Lung (tissue), 12 donors: ENCODE measurements around the gene VSIG4. TPM values are rescaled to one million over a fixed set of nuclear protein-coding genes. Genes with fewer than 3 reads are reported as not detected.

Experiments used
- ATAC-seq: fragments of 200-7000 bp; cut with Tn5 transposase; one replicate; pipeline ENCODE4 v1.9.1; 2020; ENCODE audit warnings: moderate number of reproducible peaks; ENCODE audit not compliant: insufficient read depth, low FRiP score
- DNase-seq, 3 donors: peaks; one replicate each; pipeline ENCODE4 v3.0.0-alpha.2; 2013 to 2017
- H3K27ac ChIP-seq, 2 donors: one replicate each; pipeline ENCODE4 v1.5.1; 2013; ENCODE audit warnings: mild to moderate bottlenecking in 2 of 2, moderate library complexity in 2 of 2, control low read depth in 1 of 2, inconsistent platforms in 1 of 2, low read depth in 1 of 2, low read length in 1 of 2
- H3K27me3 ChIP-seq, 3 donors: one replicate each; pipeline ENCODE4 v1.5.1; 2013; ENCODE audit warnings: low read length in 2 of 3; ENCODE audit not compliant: control insufficient read depth in 3 of 3, insufficient read depth in 3 of 3
- H3K36me3 ChIP-seq, 4 donors: one replicate each; pipeline ENCODE4 v1.5.1; 2013; ENCODE audit warnings: low read length in 4 of 4, mild to moderate bottlenecking in 1 of 4, moderate library complexity in 1 of 4; ENCODE audit not compliant: control insufficient read depth in 4 of 4, insufficient read depth in 4 of 4
- H3K4me1 ChIP-seq, 5 donors: one replicate each; pipeline ENCODE4 v1.5.1; 2013; ENCODE audit warnings: low read length in 5 of 5, mild to moderate bottlenecking in 2 of 5, moderate library complexity in 1 of 5; ENCODE audit not compliant: control insufficient read depth in 5 of 5, insufficient read depth in 5 of 5
- H3K4me3 ChIP-seq: one replicate; pipeline ENCODE4 v1.5.1; 2013; ENCODE audit warnings: mild to moderate bottlenecking, control low read depth, moderate library complexity
- H3K9ac ChIP-seq, 2 donors: one replicate each; pipeline ENCODE4 v1.5.1; 2013; ENCODE audit warnings: low read length in 2 of 2, control low read depth in 1 of 2; ENCODE audit not compliant: insufficient read depth in 1 of 2
- H3K9me3 ChIP-seq, 4 donors: one replicate each; pipeline ENCODE4 v1.5.1; 2013; ENCODE audit warnings: low read length in 3 of 4, mild to moderate bottlenecking in 1 of 4, moderate library complexity in 1 of 4; ENCODE audit not compliant: control insufficient read depth in 4 of 4, insufficient read depth in 3 of 4
- CTCF ChIP-seq: IDR thresholded peaks from 2 replicates; pipeline ENCODE4 v1.5.1; 2012; ENCODE audit warnings: mild to moderate bottlenecking; ENCODE audit errors: control extremely low read depth, extremely low read depth
- WGBS, 2 donors: extraction: QIAGEN DNeasy Blood & Tissue Kit; methylation state at CpG; one replicate each; pipeline ENCODE4 v1.1.7; 2013; 5-methylcytosine and 5-hydroxymethylcytosine counted together
- polyA plus RNA-seq, 2 donors: library from polyadenylated mRNA; stranded (reverse); fragments of 200-250 nt; gene quantifications; one replicate each; pipeline ENCODE4 v1.2.1, GENCODE V29; 2013
- total RNA-seq, 2 donors: library from RNA; depleted of rRNA in 1 of 2; stranded (reverse); fragments of >200 nt in 1 of 2; gene quantifications; one replicate each; pipeline ENCODE4 v1.2.1, GENCODE V29; 2014 to 2021
- donor health status: control.
- donor health status: control.
- donor health status: Bipolar disorder and iron deficiency.
- donor health status: healthy.
- donor health status: DM: yes; HTN: yes; CAD: no.

Gene VSIG4
- total and polyA plus RNA-seq, 4 donors = 13.7 to 255 (median 154) TPM

- no peak overlapping the region for H3K4me3 ChIP-seq
- H3K9ac ChIP-seq = no peak overlapping the region
- peaks cover 0 to 2% (median 0%) of the 10 kb centered on the region in 4 donors for H3K9me3 ChIP-seq
- WGBS, 2 donors = 32 to 73% methylated on average over 2 of the region's 2 CpGs
- H3K27me3 ChIP-seq = no peaks in the 10 kb centered on the region
- H3K4me1 ChIP-seq = no peaks in the 10 kb centered on the region
- DNase-seq (no peak), ATAC-seq (no peak)
- no peak overlapping the region for H3K27ac ChIP-seq
- no peak for TF ChIP-seq CTCF
- H3K36me3 ChIP-seq = no peaks in the 10 kb centered on the region
Measured at GRCh38 chrX:66019974-66020373, 19.9 kb downstream of the VSIG4 start.

GRCh38 chrX:66019310-66019652 lies 20.6 kb downstream of the VSIG4 start:
- 62 to 73% methylated on average over 1 of the region's 1 CpG for WGBS, 2 donors
- Histone ChIP-seq H3K9me3 (peaks cover 0 to 2% (median 0%) of the 10 kb centered on the region in 4 donors), H3K4me3 (no peak overlapping the region), H3K27me3 (no peaks in the 10 kb centered on the region), H3K9ac (no peak overlapping the region), H3K27ac (no peak overlapping the region), H3K4me1 (no peaks in the 10 kb centered on the region), H3K36me3 (no peaks in the 10 kb centered on the region)
- DNase-seq (no peak), ATAC-seq (no peak)
- TF ChIP-seq CTCF = no peak

GRCh38 chrX:66018585-66019309 lies 21.1 kb downstream of the VSIG4 start:
- 41 to 71% methylated on average over 7 of the region's 7 CpGs for WGBS, 2 donors
- Histone ChIP-seq H3K4me3 (no peak overlapping the region), H3K9ac (no peak overlapping the region), H3K4me1 (no peaks in the 10 kb centered on the region), H3K27me3 (no peaks in the 10 kb centered on the region), H3K36me3 (no peaks in the 10 kb centered on the region), H3K9me3 (peaks cover 0 to 2% (median 0%) of the 10 kb centered on the region in 4 donors), H3K27ac (no peak overlapping the region)
- ATAC-seq = no peak
- DNase-seq = no peak
- TF ChIP-seq CTCF = no peak

- Histone ChIP-seq H3K4me3 (no peak overlapping the region), H3K27me3 (no peaks in the 10 kb centered on the region), H3K9me3 (no peaks in the 10 kb centered on the region), H3K9ac (no peak overlapping the region), H3K4me1 (no peaks in the 10 kb centered on the region), H3K27ac (no peak overlapping the region), H3K36me3 (no peaks in the 10 kb centered on the region)
- no peak for TF ChIP-seq CTCF
- peak in 1 of 3 donors; percentile 31 for DNase-seq
- no peak for ATAC-seq
Measured at GRCh38 chrX:66017659-66018170, 22.2 kb downstream of the VSIG4 start.
